Measurements from ENCODE around the gene SLC25A36.

DNA sequence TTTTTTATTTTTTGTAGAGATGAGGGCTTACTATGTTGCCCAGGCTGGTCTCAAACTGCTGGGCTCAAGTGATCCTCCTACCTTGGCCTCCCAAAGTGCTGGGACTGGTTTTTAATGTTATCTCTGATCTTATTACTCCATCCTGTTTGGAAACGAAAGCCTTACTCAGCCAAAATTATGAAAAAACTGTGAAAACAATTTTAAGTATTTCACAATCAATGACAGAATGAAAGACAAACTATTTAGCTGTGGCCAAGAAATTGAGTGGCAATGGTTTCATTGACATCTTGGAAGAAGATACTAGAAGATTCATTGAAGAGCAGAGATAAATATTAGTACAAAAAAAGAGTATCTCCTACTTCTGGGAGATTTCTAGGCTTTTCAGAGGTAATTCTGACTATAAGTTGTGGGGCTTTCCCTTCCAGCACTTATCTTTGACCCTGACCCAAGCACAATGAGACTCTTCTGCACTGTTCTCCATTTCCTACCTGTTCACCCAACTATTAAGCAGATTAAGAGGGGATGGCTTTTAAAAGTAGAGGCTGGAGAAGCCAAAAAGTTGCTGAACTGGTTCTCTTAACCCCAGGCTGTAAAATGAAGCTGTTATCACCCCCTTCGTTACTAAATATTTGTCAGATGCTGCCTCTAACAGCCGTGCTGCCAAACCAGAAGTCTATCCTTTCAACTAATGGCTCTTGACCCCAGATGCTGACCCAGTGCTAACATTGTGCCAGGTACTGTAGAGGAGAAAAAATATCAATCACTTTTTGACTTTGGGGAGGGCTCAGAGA lies 14.2 kb upstream of the SLC25A36 start:
- TF ChIP-seq FOXM1 (IDR thresholded peaks at IDR 0.05; ENCODE audit: borderline replicate concordance, low read depth) (no peak), CEBPB (IDR thresholded peaks at IDR 0.05) (no peak), RAD21 (IDR thresholded peaks at IDR 0.05; ENCODE audit: low read depth) (no peak), CREB1 (IDR thresholded peaks at IDR 0.05; ENCODE audit: low read depth) (no peak), TAF1 (IDR thresholded peaks at IDR 0.05; ENCODE audit: low read depth) (no peak), NFIC (IDR thresholded peaks at IDR 0.05) (no peak), MAX (IDR thresholded peaks at IDR 0.05) (no peak), YY1 (IDR thresholded peaks at IDR 0.05; ENCODE audit: low read depth) (no peak)
- TF ChIP-seq, protein P1, sequence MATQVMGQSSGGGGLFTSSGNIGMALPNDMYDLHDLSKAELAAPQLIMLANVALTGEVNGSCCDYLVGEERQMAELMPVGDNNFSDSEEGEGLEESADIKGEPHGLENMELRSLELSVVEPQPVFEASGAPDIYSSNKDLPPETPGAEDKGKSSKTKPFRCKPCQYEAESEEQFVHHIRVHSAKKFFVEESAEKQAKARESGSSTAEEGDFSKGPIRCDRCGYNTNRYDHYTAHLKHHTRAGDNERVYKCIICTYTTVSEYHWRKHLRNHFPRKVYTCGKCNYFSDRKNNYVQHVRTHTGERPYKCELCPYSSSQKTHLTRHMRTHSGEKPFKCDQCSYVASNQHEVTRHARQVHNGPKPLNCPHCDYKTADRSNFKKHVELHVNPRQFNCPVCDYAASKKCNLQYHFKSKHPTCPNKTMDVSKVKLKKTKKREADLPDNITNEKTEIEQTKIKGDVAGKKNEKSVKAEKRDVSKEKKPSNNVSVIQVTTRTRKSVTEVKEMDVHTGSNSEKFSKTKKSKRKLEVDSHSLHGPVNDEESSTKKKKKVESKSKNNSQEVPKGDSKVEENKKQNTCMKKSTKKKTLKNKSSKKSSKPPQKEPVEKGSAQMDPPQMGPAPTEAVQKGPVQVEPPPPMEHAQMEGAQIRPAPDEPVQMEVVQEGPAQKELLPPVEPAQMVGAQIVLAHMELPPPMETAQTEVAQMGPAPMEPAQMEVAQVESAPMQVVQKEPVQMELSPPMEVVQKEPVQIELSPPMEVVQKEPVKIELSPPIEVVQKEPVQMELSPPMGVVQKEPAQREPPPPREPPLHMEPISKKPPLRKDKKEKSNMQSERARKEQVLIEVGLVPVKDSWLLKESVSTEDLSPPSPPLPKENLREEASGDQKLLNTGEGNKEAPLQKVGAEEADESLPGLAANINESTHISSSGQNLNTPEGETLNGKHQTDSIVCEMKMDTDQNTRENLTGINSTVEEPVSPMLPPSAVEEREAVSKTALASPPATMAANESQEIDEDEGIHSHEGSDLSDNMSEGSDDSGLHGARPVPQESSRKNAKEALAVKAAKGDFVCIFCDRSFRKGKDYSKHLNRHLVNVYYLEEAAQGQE (IDR thresholded peaks at IDR 0.05; ENCODE audit: low read depth): no peak

Data from Ishikawa (cell line).